Measurements from ENCODE around the gene ESRRB.

Gene ESRRB

GRCh38 chr14:76514213-76514998 lies 138.5 kb downstream of the ESRRB start:
- H3K9me3 ChIP-seq (ENCODE audit: control insufficient read depth, insufficient read depth, low read depth, low read length), result no peaks in the 10 kb centered on the region
- POLR2A ChIA-PET, result no interaction called here
- no peaks in the 10 kb centered on the region for H3K4me1 ChIP-seq (ENCODE audit: control insufficient read depth, insufficient read depth, low read length)
- CTCF ChIA-PET, result interaction anchor here (1.1 to 1.4 kb wide), 2 partner anchors 30 to 59 kb away, joined by 3 to 6 read pairs; no protein-coding TSS in a partner anchor
- H3K4me3 ChIP-seq (ENCODE audit: low read depth, low read length), result no peak overlapping the region
- TF ChIP-seq ZNF23 (tag by site-specific recombination; IDR thresholded peaks at IDR 0.05; ENCODE audit: borderline replicate concordance), result no peak
- no peak for TF ChIP-seq ZBTB1 (tag by site-specific recombination; IDR thresholded peaks at IDR 0.05)
- TF ChIP-seq ZNF202 (tag by site-specific recombination; IDR thresholded peaks at IDR 0.05; ENCODE audit: borderline replicate concordance), result no peak
- TF ChIP-seq, protein P1, sequence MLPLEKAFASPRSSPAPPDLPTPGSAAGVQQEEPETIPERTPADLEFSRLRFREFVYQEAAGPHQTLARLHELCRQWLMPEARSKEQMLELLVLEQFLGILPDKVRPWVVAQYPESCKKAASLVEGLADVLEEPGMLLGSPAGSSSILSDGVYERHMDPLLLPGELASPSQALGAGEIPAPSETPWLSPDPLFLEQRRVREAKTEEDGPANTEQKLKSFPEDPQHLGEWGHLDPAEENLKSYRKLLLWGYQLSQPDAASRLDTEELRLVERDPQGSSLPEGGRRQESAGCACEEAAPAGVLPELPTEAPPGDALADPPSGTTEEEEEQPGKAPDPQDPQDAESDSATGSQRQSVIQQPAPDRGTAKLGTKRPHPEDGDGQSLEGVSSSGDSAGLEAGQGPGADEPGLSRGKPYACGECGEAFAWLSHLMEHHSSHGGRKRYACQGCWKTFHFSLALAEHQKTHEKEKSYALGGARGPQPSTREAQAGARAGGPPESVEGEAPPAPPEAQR (tag by site-specific recombination; IDR thresholded peaks at IDR 0.05), result no peak
- TF ChIP-seq ZNF148 (tag by site-specific recombination; IDR thresholded peaks at IDR 0.05; ENCODE audit: borderline replicate concordance), result no peak
- TF ChIP-seq GLI4 (tag by site-specific recombination; IDR thresholded peaks at IDR 0.05), result no peak
- TF ChIP-seq ZNF311 (tag by site-specific recombination; IDR thresholded peaks at IDR 0.05; ENCODE audit: borderline replicate concordance), result no peak
- TF ChIP-seq, protein P2, sequence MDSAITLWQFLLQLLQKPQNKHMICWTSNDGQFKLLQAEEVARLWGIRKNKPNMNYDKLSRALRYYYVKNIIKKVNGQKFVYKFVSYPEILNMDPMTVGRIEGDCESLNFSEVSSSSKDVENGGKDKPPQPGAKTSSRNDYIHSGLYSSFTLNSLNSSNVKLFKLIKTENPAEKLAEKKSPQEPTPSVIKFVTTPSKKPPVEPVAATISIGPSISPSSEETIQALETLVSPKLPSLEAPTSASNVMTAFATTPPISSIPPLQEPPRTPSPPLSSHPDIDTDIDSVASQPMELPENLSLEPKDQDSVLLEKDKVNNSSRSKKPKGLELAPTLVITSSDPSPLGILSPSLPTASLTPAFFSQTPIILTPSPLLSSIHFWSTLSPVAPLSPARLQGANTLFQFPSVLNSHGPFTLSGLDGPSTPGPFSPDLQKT (IDR thresholded peaks at IDR 0.05; ENCODE audit: borderline replicate concordance, low read depth, low read length), result no peak
- TF ChIP-seq ZNF19 (tag by site-specific recombination; IDR thresholded peaks at IDR 0.05; ENCODE audit: low read depth), result no peak
- TF ChIP-seq ZNF140 (tag by site-specific recombination; IDR thresholded peaks at IDR 0.05), result no peak
- no peak overlapping the region for H3K27ac ChIP-seq (ENCODE audit: extremely low read depth, low read depth, low read length)
- no peaks in the 10 kb centered on the region for H3K36me3 ChIP-seq (ENCODE audit: control insufficient read depth in 2 of 2, insufficient read depth in 1 of 2, low read length in 2 of 2)

GRCh38 chr14:76516884-76517283 lies 140.9 kb downstream of the ESRRB start:
- Histone ChIP-seq H3K36me3 (ENCODE audit: control insufficient read depth in 2 of 2, insufficient read depth in 1 of 2, low read length in 2 of 2) (no peaks in the 10 kb centered on the region), H3K9me3 (ENCODE audit: control insufficient read depth, insufficient read depth, low read depth, low read length) (no peaks in the 10 kb centered on the region), H3K4me3 (ENCODE audit: low read depth, low read length) (no peak overlapping the region), H3K4me1 (ENCODE audit: control insufficient read depth, insufficient read depth, low read length) (no peaks in the 10 kb centered on the region), H3K27ac (ENCODE audit: extremely low read depth, low read depth, low read length) (no peak overlapping the region)
- no peak for TF ChIP-seq ZIC2 (tag by site-specific recombination; IDR thresholded peaks at IDR 0.05)
- TF ChIP-seq TCF7L2 (IDR thresholded peaks at IDR 0.05; ENCODE audit: borderline replicate concordance, low read depth, low read length), result no peak
- no peak for TF ChIP-seq ZNF580 (tag by site-specific recombination; IDR thresholded peaks at IDR 0.05)
- TF ChIP-seq ZNF324 (tag by site-specific recombination; IDR thresholded peaks at IDR 0.05), result no peak
- no peak for TF ChIP-seq ZNF404 (tag by site-specific recombination; IDR thresholded peaks at IDR 0.05)
- TF ChIP-seq, protein P3, sequence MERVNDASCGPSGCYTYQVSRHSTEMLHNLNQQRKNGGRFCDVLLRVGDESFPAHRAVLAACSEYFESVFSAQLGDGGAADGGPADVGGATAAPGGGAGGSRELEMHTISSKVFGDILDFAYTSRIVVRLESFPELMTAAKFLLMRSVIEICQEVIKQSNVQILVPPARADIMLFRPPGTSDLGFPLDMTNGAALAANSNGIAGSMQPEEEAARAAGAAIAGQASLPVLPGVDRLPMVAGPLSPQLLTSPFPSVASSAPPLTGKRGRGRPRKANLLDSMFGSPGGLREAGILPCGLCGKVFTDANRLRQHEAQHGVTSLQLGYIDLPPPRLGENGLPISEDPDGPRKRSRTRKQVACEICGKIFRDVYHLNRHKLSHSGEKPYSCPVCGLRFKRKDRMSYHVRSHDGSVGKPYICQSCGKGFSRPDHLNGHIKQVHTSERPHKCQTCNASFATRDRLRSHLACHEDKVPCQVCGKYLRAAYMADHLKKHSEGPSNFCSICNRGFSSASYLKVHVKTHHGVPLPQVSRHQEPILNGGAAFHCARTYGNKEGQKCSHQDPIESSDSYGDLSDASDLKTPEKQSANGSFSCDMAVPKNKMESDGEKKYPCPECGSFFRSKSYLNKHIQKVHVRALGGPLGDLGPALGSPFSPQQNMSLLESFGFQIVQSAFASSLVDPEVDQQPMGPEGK (tag by site-specific recombination; IDR thresholded peaks at IDR 0.05), result no peak
- no peak for TF ChIP-seq ZNF670 (tag by site-specific recombination; IDR thresholded peaks at IDR 0.05; ENCODE audit: low read depth)
- ChIA-PET POLR2A (interaction anchor here (0.6 kb wide), 1 partner anchor 530 kb away, joined by 4 read pairs; no protein-coding TSS in a partner anchor), CTCF (interaction anchor here (1.4 kb wide), 1 partner anchor 61 kb away, joined by 4 read pairs; no protein-coding TSS in a partner anchor)
